Measurements from ENCODE around the gene SPTBN4. TPM values are rescaled to one million over a fixed set of nuclear protein-coding genes. Genes with fewer than 3 reads are reported as not detected.

SPTBN4 gene
- total and polyA plus RNA-seq, 10 of the 15 experiments (the other 5 are each of a cell fraction or from before 2014, with no cell fraction given) = 0.04 to 1.1 (median 0.34) TPM; not detected in 1

DNA sequence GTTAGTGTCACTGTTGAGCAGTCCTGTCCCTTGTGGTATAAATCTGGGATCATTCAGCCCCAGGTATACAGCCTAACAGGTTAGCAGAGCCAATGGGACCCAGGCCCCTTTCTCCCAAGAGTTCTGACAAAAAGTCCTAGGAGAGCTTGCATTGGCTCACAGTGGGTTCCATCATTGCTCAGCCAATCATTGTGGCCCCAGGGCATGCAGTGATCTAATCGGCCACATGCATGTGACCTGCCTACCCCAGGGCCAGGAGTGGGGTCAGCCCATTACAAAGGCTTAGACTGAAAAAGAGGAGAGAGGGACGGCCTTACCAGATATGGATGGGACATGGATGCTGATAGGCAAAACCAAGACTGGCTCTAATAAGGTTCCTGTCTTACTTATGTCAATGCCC, 41.1 kb downstream of the SPTBN4 start:
- Histone ChIP-seq H3K27ac (ENCODE audit: control insufficient read depth, insufficient read depth) (no peak overlapping the region), H3K79me2 (ENCODE audit: control insufficient read depth, insufficient read depth, low read length) (no peaks in the 10 kb centered on the region), H4K20me1 (ENCODE audit: control insufficient read depth, insufficient read depth) (no peaks in the 10 kb centered on the region), H3K36me3 (ENCODE audit: control insufficient read depth in 2 of 2, insufficient read depth in 2 of 2, low read length in 1 of 2) (no peaks in the 10 kb centered on the region), H3K4me2 (ENCODE audit: control insufficient read depth, insufficient read depth) (no peak overlapping the region), H2AFZ (ENCODE audit: control insufficient read depth, low read depth, low read length) (no peak overlapping the region), H3K9ac (ENCODE audit: control insufficient read depth, insufficient read depth, low read length) (no peak overlapping the region), H3K4me1 (ENCODE audit: control insufficient read depth, insufficient read depth, low read length) (no peaks in the 10 kb centered on the region), H3K4me3 (no peak overlapping the region), H3K27me3 (replicated peaks in 1 of 2; ENCODE audit: control insufficient read depth in 2 of 2, insufficient read depth in 2 of 2, low read length in 1 of 2) (peaks cover 4 to 7% of the 10 kb centered on the region in 2 experiments; a peak in 1 of 4 replicates), H3K9me3 (replicated peaks; ENCODE audit: control insufficient read depth, insufficient read depth, low read length) (no peaks in the 10 kb centered on the region)
- POLR2A ChIA-PET = no interaction called here
- intact Hi-C loops (cut with micrococcal nuclease; ENCODE audit: unreplicated experiment) (no loop called here), in situ Hi-C loops (cut with MboI) (no loop called here)
- BruUV-seq (replicated peaks) = no TSS peak
- 64% methylated on average over 2 of the region's 2 CpGs for WGBS (ENCODE audit: insufficient coverage, insufficient replicate concordance, low lambda C conversion rate, missing lambda C conversion rate)
- no peak for ATAC-seq
- TF ChIP-seq, protein P1, sequence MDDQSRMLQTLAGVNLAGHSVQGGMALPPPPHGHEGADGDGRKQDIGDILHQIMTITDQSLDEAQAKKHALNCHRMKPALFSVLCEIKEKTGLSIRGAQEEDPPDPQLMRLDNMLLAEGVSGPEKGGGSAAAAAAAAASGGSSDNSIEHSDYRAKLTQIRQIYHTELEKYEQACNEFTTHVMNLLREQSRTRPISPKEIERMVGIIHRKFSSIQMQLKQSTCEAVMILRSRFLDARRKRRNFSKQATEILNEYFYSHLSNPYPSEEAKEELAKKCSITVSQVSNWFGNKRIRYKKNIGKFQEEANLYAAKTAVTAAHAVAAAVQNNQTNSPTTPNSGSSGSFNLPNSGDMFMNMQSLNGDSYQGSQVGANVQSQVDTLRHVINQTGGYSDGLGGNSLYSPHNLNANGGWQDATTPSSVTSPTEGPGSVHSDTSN (IDR thresholded peaks at IDR 0.05; ENCODE audit: insufficient replicate concordance, low read depth, low read length) = peak; percentile 12
- no peak for TF ChIP-seq MYB (IDR thresholded peaks at IDR 0.05; ENCODE audit: borderline replicate concordance, low read depth, low read length)
- RAD21 ChIA-PET (ENCODE audit: unreplicated experiment) = no interaction called here
- CTCF ChIA-PET = interaction anchor here (0.8 kb wide), 1 partner anchor 44 kb away, joined by 3 read pairs; no protein-coding TSS in a partner anchor
- DNase-seq (ENCODE audit: low read depth, low spot score) = no peak
- SMC1A ChIA-PET (ENCODE audit: uncharacterized antibody, unreplicated experiment) = no interaction called here
- FAIRE-seq = no peak

DNA sequence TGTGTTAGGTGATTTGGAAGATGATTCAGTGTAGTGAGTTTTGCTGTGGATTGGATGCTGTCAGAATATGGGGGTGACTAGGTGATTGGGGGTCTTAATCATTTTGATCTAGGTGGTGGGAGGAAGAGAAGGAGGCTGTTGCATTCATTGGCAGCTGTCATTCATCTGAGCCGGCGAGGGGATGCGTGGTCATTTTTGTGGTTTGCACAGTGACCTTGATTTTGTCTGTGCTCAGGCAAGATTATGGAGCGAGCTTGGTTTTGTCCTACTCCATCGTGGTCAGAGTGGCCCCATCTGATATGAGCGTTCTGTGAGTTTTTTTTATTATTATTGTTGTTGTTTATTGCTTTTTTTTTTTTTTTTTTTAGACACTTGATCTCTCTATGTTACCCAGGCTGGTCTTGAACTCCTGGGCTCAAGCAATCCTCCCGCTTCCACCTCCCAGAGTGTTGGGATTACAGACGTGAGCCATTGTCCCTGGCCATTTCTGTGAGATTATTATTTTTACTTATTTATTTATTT, 42.0 kb downstream of the SPTBN4 start:
- ATAC-seq (no peak), DNase-seq (ENCODE audit: low read depth, low spot score) (no peak), FAIRE-seq (no peak)
- Histone ChIP-seq H4K20me1 (ENCODE audit: control insufficient read depth, insufficient read depth) (no peaks in the 10 kb centered on the region), H2AFZ (ENCODE audit: control insufficient read depth, low read depth, low read length) (no peak overlapping the region), H3K79me2 (ENCODE audit: control insufficient read depth, insufficient read depth, low read length) (no peaks in the 10 kb centered on the region), H3K9me3 (replicated peaks; ENCODE audit: control insufficient read depth, insufficient read depth, low read length) (no peaks in the 10 kb centered on the region), H3K4me2 (ENCODE audit: control insufficient read depth, insufficient read depth) (no peak overlapping the region), H3K4me1 (ENCODE audit: control insufficient read depth, insufficient read depth, low read length) (no peaks in the 10 kb centered on the region), H3K36me3 (ENCODE audit: control insufficient read depth in 2 of 2, insufficient read depth in 2 of 2, low read length in 1 of 2) (no peaks in the 10 kb centered on the region), H3K9ac (ENCODE audit: control insufficient read depth, insufficient read depth, low read length) (no peak overlapping the region), H3K27me3 (replicated peaks in 1 of 2; ENCODE audit: control insufficient read depth in 2 of 2, insufficient read depth in 2 of 2, low read length in 1 of 2) (peaks cover 5 to 7% of the 10 kb centered on the region in 2 experiments; a peak in 3 of 4 replicates), H3K4me3 (no peak overlapping the region), H3K27ac (ENCODE audit: control insufficient read depth, insufficient read depth) (no peak overlapping the region)
- CTCF ChIA-PET = no interaction called here
- WGBS (ENCODE audit: insufficient coverage, insufficient replicate concordance, low lambda C conversion rate, missing lambda C conversion rate) = 48% methylated on average over 7 of the region's 8 CpGs
- RAD21 ChIA-PET (ENCODE audit: unreplicated experiment) = no interaction called here
- SMC1A ChIA-PET (ENCODE audit: uncharacterized antibody, unreplicated experiment) = no interaction called here
- in situ Hi-C loops (cut with MboI) = no loop called here
- intact Hi-C loops (cut with micrococcal nuclease; ENCODE audit: unreplicated experiment) = no loop called here
- TF ChIP-seq, protein P2, sequence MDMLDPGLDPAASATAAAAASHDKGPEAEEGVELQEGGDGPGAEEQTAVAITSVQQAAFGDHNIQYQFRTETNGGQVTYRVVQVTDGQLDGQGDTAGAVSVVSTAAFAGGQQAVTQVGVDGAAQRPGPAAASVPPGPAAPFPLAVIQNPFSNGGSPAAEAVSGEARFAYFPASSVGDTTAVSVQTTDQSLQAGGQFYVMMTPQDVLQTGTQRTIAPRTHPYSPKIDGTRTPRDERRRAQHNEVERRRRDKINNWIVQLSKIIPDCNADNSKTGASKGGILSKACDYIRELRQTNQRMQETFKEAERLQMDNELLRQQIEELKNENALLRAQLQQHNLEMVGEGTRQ (IDR thresholded peaks at IDR 0.05; ENCODE audit: borderline replicate concordance, low read depth, low read length) = no peak
- POLR2A ChIA-PET = interaction anchor here (0.7 kb wide), 1 partner anchor 8 kb away, joined by 3 read pairs; no protein-coding TSS in a partner anchor
- no TSS peak for BruUV-seq (replicated peaks)
